GOT3 (cell line): ENCODE results near the gene GFOD1.

Experiments
- DNase-seq: peaks from one replicate; lab custom pipeline; 2025; ENCODE audit warnings: mixed read lengths; lab: John Stamatoyannopoulos, UW

The GFOD1 gene

GRCh38 chr6:13485923-13486562 is 1.4 kb downstream of the GFOD1 start:
- no peak for DNase-seq

GRCh38 chr6:13485303-13485702 is 2.1 kb downstream of the GFOD1 start:
- DNase-seq = no peak

GRCh38 chr6:13484827-13485226 is 2.6 kb downstream of the GFOD1 start:
- DNase-seq = no peak

GRCh38 chr6:13484138-13484708 is 3.2 kb downstream of the GFOD1 start:
- DNase-seq = no peak

GRCh38 chr6:13480631-13481501 is 6.5 kb downstream of the GFOD1 start:
- no peak for DNase-seq

- no peak for DNase-seq
These were observed 7.4 kb downstream of the GFOD1 start for GRCh38 chr6:13479971-13480434.

- no peak for DNase-seq
These were observed 8.1 kb downstream of the GFOD1 start for GRCh38 chr6:13479206-13479800.

GRCh38 chr6:13478525-13478966 is 8.9 kb downstream of the GFOD1 start:
- no peak for DNase-seq

GRCh38 chr6:13474787-13475186 is 12.6 kb downstream of the GFOD1 start:
- no peak for DNase-seq

GRCh38 chr6:13474360-13474759 is 13.0 kb downstream of the GFOD1 start:
- no peak for DNase-seq

GRCh38 chr6:13473768-13474165 is 13.6 kb downstream of the GFOD1 start:
- DNase-seq = no peak

- DNase-seq = no peak
These were observed 14.2 kb downstream of the GFOD1 start for GRCh38 chr6:13472976-13473767.

GRCh38 chr6:13472099-13472498 is 15.3 kb downstream of the GFOD1 start:
- DNase-seq = no peak

- DNase-seq = no peak
These were observed 16.2 kb downstream of the GFOD1 start for GRCh38 chr6:13471184-13471583.

GRCh38 chr6:13470238-13471140 is 16.9 kb downstream of the GFOD1 start:
- no peak for DNase-seq

- DNase-seq = no peak
These were observed 17.7 kb downstream of the GFOD1 start for GRCh38 chr6:13469693-13470092.

- no peak for DNase-seq
These were observed 18.6 kb downstream of the GFOD1 start for GRCh38 chr6:13468839-13469238.

GRCh38 chr6:13467216-13467600 is 20.2 kb downstream of the GFOD1 start:
- DNase-seq = no peak

- no peak for DNase-seq
These were observed 20.8 kb downstream of the GFOD1 start for GRCh38 chr6:13466304-13467215.

- no peak for DNase-seq
These were observed 21.7 kb downstream of the GFOD1 start for GRCh38 chr6:13465734-13466133.
